Psoas muscle (tissue), 8 donors: ENCODE data around the gene RAD51C. TPM values are rescaled to one million over a fixed set of nuclear protein-coding genes. Genes with fewer than 3 reads are reported as not detected.
"Not testable (repeated sequence)": the region's sequence is repeated elsewhere in the genome, so short reads cannot be mapped to it uniquely, and the experiment has no call there.

Experiments
- ATAC-seq, 4 donors: fragments of 200-7000 bp; cut with Tn5 transposase; one replicate each; pipeline ENCODE4 v1.9.1; 2020; ENCODE audit warnings: moderate library complexity in 3 of 4, mild to moderate bottlenecking in 2 of 4
- DNase-seq, 2 donors: peaks; one replicate each; pipeline ENCODE4 v3.0.0-alpha.2; 2020
- H3K27ac ChIP-seq: fragments of 200-600 bp; one replicate; pipeline ENCODE4 v1.8.0; 2022
- H3K27me3 ChIP-seq, 3 donors: fragments of 200-600 bp in 1 of 3; one replicate each; pipeline versions ENCODE4 v1.6.1 to v1.8.0; 2013 to 2022; ENCODE audit warnings: low read length in 2 of 3, mild to moderate bottlenecking in 2 of 3, moderate library complexity in 1 of 3; ENCODE audit not compliant: insufficient read depth in 3 of 3
- H3K36me3 ChIP-seq, 2 donors: fragments of 200-600 bp in 1 of 2; one replicate each; pipeline versions ENCODE4 v1.6.1 to v1.8.0; 2013 to 2022; ENCODE audit warnings: low read depth in 1 of 2, mild to moderate bottlenecking in 1 of 2, moderate library complexity in 1 of 2; ENCODE audit not compliant: insufficient read depth in 1 of 2
- H3K4me1 ChIP-seq: fragments of 200-600 bp; one replicate; pipeline ENCODE4 v1.8.0; 2022
- H3K4me3 ChIP-seq: fragments of 200-600 bp; one replicate; pipeline ENCODE4 v1.8.0; 2022; ENCODE audit warnings: mild to moderate bottlenecking
- H3K9me3 ChIP-seq: fragments of 200-600 bp; one replicate; pipeline ENCODE4 v1.8.0; 2022
- WGBS, 3 donors: extraction: QIAGEN DNeasy Blood & Tissue Kit; methylation state at CpG; one replicate each; pipeline versions ENCODE4 v1.1.6 to v1.1.7; 2013; 5-methylcytosine and 5-hydroxymethylcytosine counted together
- intact Hi-C, 2 donors: fragments of 100-400 bp; cut with DNase I; formaldehyde crosslinking; loops; one replicate each; pipeline versions ENCODE4 v1.11.0 to v1.14.2; 2022
- polyA plus RNA-seq, 3 donors: library from polyadenylated mRNA; stranded (reverse); fragments of 200-250 nt; gene quantifications; one replicate each; pipeline ENCODE4 v1.2.3, GENCODE V29; 2013
- total RNA-seq, 4 donors: library from RNA; stranded (reverse); fragmentation: NEBNext Ultra II Directional in 2 of 4; extraction: Animal tissue kit (Norgen Biotek cat#: 25700) in 2 of 4; gene quantifications; one replicate each; pipeline versions ENCODE4 v1.2.1 to v1.2.4, GENCODE V29; 2021 to 2023
- TF ChIP-seq, protein P1 (sequence below): fragments of 200-600 bp; IDR thresholded peaks from one replicate; pipeline ENCODE4 v1.8.0; 2022; ENCODE audit warnings: antibody characterized with exemption
- donor health status: healthy with polysubstance abuse.
- donor health status: DM: no; HTN: no; CAD: no; lungs with moderate emphysema.
- donor health status: Bipolar disorder and iron deficiency.
- donor health status: healthy.
- donor health status: DM: yes; HTN: yes; CAD: no.
- donor health status: DM: no; HTN: no; CAD: no.
- donor health status: DM: no; HTN: no; CAD: no.
- donor health status: DM: yes; HTN: yes; CAD: no.

RAD51C gene
- total and polyA plus RNA-seq, 7 donors = 11.0 to 23.2 (median 16.9) TPM

DNA sequence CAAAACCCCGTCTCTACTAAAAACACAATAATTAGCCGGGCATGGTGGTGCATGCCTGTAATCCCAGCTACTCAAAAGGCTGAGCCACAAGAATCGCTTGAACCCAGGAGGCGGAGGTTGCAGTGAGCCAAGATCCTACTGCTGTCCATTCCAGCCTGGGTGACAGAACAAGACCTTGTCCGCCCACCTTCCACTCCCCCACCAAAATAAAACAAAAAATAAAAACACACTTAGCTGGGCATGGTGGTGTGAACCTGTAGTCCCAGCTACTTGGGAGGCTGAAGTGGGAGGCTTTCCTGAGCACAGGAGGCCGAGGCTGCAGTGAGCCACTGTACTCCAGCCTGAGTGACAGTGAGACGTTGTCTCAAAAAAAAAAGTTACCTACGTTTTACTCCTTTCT lies 66.5 kb downstream of the RAD51C start:
- intact Hi-C loops = no loop called here
- ATAC-seq = no peak
- H3K9me3 ChIP-seq = no peaks in the 10 kb centered on the region
- H3K27me3 ChIP-seq = peaks cover 11 to 73% (median 19%) of the 10 kb centered on the region in 3 donors
- H3K4me3 ChIP-seq = no peak overlapping the region
- no peak overlapping the region for H3K27ac ChIP-seq
- TF ChIP-seq, protein P1, sequence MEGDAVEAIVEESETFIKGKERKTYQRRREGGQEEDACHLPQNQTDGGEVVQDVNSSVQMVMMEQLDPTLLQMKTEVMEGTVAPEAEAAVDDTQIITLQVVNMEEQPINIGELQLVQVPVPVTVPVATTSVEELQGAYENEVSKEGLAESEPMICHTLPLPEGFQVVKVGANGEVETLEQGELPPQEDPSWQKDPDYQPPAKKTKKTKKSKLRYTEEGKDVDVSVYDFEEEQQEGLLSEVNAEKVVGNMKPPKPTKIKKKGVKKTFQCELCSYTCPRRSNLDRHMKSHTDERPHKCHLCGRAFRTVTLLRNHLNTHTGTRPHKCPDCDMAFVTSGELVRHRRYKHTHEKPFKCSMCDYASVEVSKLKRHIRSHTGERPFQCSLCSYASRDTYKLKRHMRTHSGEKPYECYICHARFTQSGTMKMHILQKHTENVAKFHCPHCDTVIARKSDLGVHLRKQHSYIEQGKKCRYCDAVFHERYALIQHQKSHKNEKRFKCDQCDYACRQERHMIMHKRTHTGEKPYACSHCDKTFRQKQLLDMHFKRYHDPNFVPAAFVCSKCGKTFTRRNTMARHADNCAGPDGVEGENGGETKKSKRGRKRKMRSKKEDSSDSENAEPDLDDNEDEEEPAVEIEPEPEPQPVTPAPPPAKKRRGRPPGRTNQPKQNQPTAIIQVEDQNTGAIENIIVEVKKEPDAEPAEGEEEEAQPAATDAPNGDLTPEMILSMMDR = no peak
- H3K4me1 ChIP-seq = no peaks in the 10 kb centered on the region
- 62 to 73% (median 65%) methylated on average over 8 of the region's 8 CpGs for WGBS, 3 donors
- H3K36me3 ChIP-seq = no peaks in the 10 kb centered on the region
- DNase-seq = no peak

DNA sequence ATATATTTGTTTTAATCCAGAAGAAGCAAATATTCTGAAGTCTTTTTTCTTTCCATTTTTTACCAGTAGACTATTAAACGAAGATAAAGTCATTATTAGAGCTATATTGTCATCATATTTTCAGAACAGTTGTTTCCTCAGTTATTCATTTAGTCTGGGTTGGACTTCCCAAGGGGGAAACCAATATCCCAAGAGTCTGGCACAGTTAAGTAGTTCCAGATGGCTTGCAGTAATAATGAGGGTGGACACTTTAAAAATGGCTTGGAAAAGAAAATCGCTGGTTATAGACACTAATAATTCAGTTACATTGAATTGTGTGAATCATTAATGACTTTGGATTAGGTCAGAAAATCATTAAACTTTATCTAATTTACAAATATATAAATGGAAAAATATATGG lies 67.1 kb downstream of the RAD51C start:
- no peak for DNase-seq
- Histone ChIP-seq H3K27me3 (peaks cover 11 to 67% (median 19%) of the 10 kb centered on the region in 3 donors), H3K27ac (no peak overlapping the region), H3K4me3 (no peak overlapping the region), H3K36me3 (no peaks in the 10 kb centered on the region), H3K9me3 (no peaks in the 10 kb centered on the region), H3K4me1 (no peaks in the 10 kb centered on the region)
- 24 to 36% (median 33%) methylated on average over 2 of the region's 2 CpGs for WGBS, 3 donors
- no peak for ATAC-seq
- intact Hi-C loops = no loop called here
- TF ChIP-seq, protein P1 = no peak

GRCh38 chr17:58760248-58760647 lies 67.8 kb downstream of the RAD51C start:
- Histone ChIP-seq H3K9me3 (no peaks in the 10 kb centered on the region), H3K36me3 (no peaks in the 10 kb centered on the region), H3K4me1 (no peaks in the 10 kb centered on the region), H3K27me3 (peaks cover 11 to 60% (median 19%) of the 10 kb centered on the region in 3 donors), H3K27ac (no peak overlapping the region), H3K4me3 (no peak overlapping the region)
- WGBS, 3 donors = 62 to 69% (median 68%) methylated on average over 2 of the region's 2 CpGs
- DNase-seq = no peak
- TF ChIP-seq, protein P1 = no peak
- ATAC-seq = no peak
- intact Hi-C loops = no loop called here

DNA sequence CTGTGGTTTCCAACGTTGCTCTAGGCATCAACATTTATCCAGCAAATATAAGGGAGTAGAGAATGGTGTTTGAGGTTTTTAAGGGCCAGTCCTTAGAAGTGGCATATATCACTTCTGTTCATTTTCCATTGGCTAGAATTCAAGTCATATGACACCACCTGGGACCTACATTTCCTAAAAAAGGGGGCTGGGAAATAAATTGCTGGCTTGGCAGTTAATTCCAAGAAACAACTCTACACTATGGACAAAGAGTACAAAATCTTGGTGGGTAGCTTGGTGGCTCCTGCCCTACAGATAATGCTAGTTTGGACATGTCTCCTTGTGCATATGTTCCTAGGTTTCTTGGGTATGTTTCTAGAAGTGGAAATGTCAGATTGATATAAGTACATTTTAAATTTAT lies 70.9 kb downstream of the RAD51C start:
- peaks cover 4 to 30% (median 11%) of the 10 kb centered on the region in 3 donors for H3K27me3 ChIP-seq
- WGBS, 3 donors = 26 to 43% (median 29%) methylated on average over 1 of the region's 1 CpG
- no peak for DNase-seq
- no peak overlapping the region for H3K27ac ChIP-seq
- H3K36me3 ChIP-seq = no peaks in the 10 kb centered on the region
- no peak overlapping the region for H3K4me3 ChIP-seq
- no peak for ATAC-seq
- intact Hi-C loops = no loop called here
- H3K9me3 ChIP-seq = no peaks in the 10 kb centered on the region
- TF ChIP-seq, protein P1 = no peak
- no peaks in the 10 kb centered on the region for H3K4me1 ChIP-seq

DNA sequence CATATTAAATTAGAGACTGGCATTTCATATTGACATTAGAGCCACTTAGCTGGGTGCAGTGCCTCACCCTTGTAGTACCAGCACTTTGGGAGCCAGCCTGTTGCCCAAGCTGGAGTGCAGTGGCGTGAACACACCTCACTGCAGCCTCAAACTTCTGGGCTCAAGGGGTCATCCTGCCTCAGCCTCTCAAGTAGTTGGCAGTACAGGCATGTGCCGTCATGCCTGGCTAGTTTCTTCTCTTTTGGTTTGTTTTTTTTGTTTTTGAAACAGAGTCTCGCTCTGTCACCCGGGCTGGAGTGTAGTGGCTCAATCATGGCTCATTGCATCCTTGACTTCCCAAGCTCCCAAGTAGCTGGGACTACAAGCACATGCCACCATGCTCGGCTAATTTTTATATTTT lies 72.0 kb downstream of the RAD51C start:
- H3K27me3 ChIP-seq = peaks cover 0 to 21% (median 11%) of the 10 kb centered on the region in 3 donors
- TF ChIP-seq, protein P1 = no peak
- no peak overlapping the region for H3K27ac ChIP-seq
- ATAC-seq (no peak), DNase-seq (no peak)
- no peaks in the 10 kb centered on the region for H3K36me3 ChIP-seq
- no peaks in the 10 kb centered on the region for H3K4me1 ChIP-seq
- no peaks in the 10 kb centered on the region for H3K9me3 ChIP-seq
- intact Hi-C loops = no loop called here
- no peak overlapping the region for H3K4me3 ChIP-seq
- 72 to 76% (median 72%) methylated on average over 5 of the region's 5 CpGs for WGBS, 3 donors

GRCh38 chr17:58778482-58778881 lies 86.1 kb downstream of the RAD51C start:
- H3K9me3 ChIP-seq, H3K36me3 ChIP-seq, H3K27me3 ChIP-seq, H3K4me3 ChIP-seq, ATAC-seq, intact Hi-C loops, DNase-seq, H3K4me1 ChIP-seq, H3K27ac ChIP-seq: not testable (repeated sequence)
- WGBS, 3 donors = 56 to 73% (median 63%) methylated on average over 5 of the region's 5 CpGs
